Osteoblast (primary cell): Measurements from ENCODE around the gene DCAF11. TPM values are rescaled to one million over a fixed set of nuclear protein-coding genes. Genes with fewer than 3 reads are reported as not detected.

Experiments
- DNase-seq: peaks from one replicate; pipeline ENCODE4 v3.0.0; 2011; ENCODE audit warnings: low spot score, mixed read lengths; ENCODE audit not compliant: insufficient read length; ENCODE audit errors: missing footprints
- H2AFZ ChIP-seq: 2 replicates; pipeline ENCODE4 v1.6.0; 2011; ENCODE audit warnings: mild to moderate bottlenecking, low read length
- H3K27ac ChIP-seq: 2 replicates; pipeline ENCODE4 v1.5.1; 2011; ENCODE audit warnings: mild to moderate bottlenecking, low read depth, low read length, moderate library complexity
- H3K27me3 ChIP-seq: 2 replicates; pipeline ENCODE4 v1.6.0; 2012; ENCODE audit warnings: mild to moderate bottlenecking, control low read depth, inconsistent platforms, low read length, moderate library complexity; ENCODE audit not compliant: insufficient read depth
- H3K36me3 ChIP-seq: 2 replicates; pipeline ENCODE4 v1.5.1; 2011; ENCODE audit warnings: mild to moderate bottlenecking, low read length, control low read depth, moderate library complexity; ENCODE audit not compliant: insufficient read depth
- H3K4me1 ChIP-seq: 2 replicates; pipeline ENCODE4 v1.5.1; 2011; ENCODE audit warnings: mild to moderate bottlenecking, low read length, control low read depth, moderate library complexity; ENCODE audit not compliant: insufficient read depth
- H3K4me2 ChIP-seq: 2 replicates; pipeline ENCODE4 v1.6.0; 2011; ENCODE audit warnings: mild to moderate bottlenecking, low read length; ENCODE audit not compliant: insufficient read depth
- H3K4me3 ChIP-seq: fragments of 200-600 bp; sonication (generic); 3 replicates; pipeline ENCODE4 v1.5.1; 2012; ENCODE audit warnings: mild to moderate bottlenecking, low read length, inconsistent platforms; ENCODE audit not compliant: insufficient read depth
- H3K79me2 ChIP-seq: 2 replicates; pipeline ENCODE4 v1.6.0; 2012; ENCODE audit warnings: mild to moderate bottlenecking, low read length, control low read depth, inconsistent platforms; ENCODE audit not compliant: insufficient read depth
- H3K9me3 ChIP-seq: 2 replicates; pipeline ENCODE4 v1.5.1; 2011; ENCODE audit warnings: low read depth, low read length, control low read depth
- H4K20me1 ChIP-seq: 2 replicates; pipeline ENCODE4 v1.6.0; 2012; ENCODE audit warnings: mild to moderate bottlenecking, low read length, control low read depth; ENCODE audit not compliant: insufficient read depth
- total RNA-seq: library from RNA; depleted of rRNA; stranded (reverse); fragments of >200 nt; gene quantifications from 2 replicates; pipeline ENCODE4 v1.2.3, GENCODE V29; 2012
- TF ChIP-seq, protein P1 (sequence below): IDR thresholded peaks from 2 replicates; pipeline ENCODE4 v1.5.1; 2011; ENCODE audit warnings: mild to moderate bottlenecking, low read depth, low read length, moderate library complexity; ENCODE audit errors: extremely low read depth

The DCAF11 gene
- total RNA-seq, 1 donor = 84.7 TPM

DNA sequence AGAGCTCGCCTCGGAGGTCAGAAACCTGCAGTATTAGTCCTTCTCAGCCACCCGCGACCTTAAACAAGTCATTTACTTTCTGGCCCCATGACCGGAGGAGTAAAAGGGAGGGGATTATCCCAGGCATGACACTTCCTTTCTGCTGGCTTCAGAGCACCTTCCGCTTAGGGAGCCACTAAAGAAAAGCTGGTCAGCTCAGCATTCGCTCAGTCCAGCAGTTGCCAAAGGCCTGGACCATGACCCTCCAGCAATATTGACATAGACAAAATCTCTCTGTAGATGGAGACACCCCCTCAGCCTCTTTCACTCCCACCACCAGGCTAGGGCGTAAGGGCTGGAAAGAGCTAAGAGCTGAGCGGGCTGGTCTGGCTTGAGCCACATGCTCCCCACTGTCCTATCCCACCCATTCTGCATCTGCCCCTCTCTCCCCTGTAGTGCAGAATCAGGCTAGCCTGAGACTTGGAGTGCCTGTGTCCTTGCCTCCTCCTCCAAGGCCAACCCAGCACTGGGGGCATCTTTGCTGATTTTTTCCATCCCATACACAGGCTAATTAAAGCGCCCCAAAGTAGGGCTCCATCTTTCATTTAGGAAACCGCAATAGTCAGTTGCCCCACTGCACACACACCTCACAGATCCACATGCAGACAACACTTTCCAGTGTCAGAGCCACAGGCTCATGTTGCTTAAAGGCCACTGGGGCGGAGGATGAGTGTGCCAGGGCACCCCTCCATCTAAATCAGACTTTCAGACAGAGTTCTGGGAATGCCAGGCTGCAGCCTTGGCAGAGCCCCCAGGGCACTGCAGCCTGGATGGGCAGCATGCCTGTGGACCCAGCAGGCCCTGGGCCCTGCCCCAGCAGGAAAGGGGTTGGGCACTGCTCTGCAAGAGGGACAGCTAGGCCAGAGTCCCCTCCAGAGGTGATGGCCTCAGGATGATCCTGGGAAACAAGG lies 47.2 kb upstream of the DCAF11 start:
- Histone ChIP-seq H4K20me1 (no peaks in the 10 kb centered on the region), H3K4me1 (no peaks in the 10 kb centered on the region), H3K79me2 (no peaks in the 10 kb centered on the region), H3K4me2 (no peak overlapping the region), H3K27me3 (peaks cover 15% of the 10 kb centered on the region), H2AFZ (no peak overlapping the region), H3K36me3 (no peaks in the 10 kb centered on the region), H3K4me3 (no peak overlapping the region), H3K27ac (no peak overlapping the region), H3K9me3 (no peaks in the 10 kb centered on the region)
- TF ChIP-seq, protein P1, sequence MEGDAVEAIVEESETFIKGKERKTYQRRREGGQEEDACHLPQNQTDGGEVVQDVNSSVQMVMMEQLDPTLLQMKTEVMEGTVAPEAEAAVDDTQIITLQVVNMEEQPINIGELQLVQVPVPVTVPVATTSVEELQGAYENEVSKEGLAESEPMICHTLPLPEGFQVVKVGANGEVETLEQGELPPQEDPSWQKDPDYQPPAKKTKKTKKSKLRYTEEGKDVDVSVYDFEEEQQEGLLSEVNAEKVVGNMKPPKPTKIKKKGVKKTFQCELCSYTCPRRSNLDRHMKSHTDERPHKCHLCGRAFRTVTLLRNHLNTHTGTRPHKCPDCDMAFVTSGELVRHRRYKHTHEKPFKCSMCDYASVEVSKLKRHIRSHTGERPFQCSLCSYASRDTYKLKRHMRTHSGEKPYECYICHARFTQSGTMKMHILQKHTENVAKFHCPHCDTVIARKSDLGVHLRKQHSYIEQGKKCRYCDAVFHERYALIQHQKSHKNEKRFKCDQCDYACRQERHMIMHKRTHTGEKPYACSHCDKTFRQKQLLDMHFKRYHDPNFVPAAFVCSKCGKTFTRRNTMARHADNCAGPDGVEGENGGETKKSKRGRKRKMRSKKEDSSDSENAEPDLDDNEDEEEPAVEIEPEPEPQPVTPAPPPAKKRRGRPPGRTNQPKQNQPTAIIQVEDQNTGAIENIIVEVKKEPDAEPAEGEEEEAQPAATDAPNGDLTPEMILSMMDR = no peak
- peak; percentile 65 for DNase-seq

DNA sequence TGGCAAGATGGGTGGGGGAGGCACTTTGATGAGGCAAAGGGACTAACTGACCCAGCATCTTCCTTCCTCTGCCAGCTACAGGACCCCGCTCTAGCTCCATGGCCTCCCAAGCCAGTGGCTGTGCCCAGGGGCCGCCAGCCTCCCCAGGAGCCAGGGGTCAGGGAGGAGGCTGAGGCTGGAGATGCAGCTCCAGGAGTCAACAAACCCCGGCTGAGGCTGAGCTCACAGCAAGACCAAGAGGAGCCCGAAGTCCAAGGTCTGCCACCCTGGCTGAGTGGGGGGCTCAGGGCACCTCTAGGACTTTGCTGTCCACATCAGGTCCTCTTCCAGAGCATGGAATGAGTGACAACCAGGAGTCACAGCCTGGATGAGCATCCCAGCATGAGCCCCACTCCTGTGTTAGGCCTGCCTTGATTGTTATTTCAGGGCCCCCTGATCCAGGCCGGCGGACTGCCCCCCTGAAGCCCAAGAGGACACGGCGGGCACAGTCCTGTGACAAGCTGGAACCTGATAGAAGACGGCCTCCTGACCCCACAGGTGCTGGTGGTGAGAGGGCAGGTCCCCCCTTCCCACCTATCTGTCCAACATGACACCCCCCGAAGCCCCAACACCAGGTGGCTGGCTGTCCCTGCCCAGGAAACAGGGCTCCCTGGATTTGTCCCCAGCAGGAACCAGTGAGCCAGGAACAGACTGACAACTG lies 45.7 kb upstream of the DCAF11 start:
- H3K27me3 ChIP-seq = peaks cover 19% of the 10 kb centered on the region
- H3K27ac ChIP-seq = no peak overlapping the region

DNA sequence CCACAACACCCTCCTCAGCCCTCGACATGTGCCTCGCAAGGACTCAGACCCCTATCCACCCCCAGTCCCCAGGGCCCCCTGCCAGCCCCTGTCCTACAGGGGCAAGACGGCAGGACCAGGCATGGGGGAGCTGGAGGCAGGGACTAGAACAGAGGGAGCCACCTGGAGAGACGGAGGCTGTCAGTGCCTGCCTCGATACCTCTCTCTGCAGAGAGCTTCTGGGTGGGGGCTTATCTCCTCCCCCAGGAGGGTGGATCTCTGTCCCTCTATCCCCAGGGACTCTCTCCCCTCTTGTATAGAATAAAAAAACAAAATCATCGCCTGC lies 45.2 kb upstream of the DCAF11 start:
- peaks cover 19% of the 10 kb centered on the region for H3K27me3 ChIP-seq
- H3K4me3 ChIP-seq = no peak overlapping the region
- DNase-seq = peak; percentile 72
- H3K27ac ChIP-seq = no peak overlapping the region
- H4K20me1 ChIP-seq = no peaks in the 10 kb centered on the region
- no peaks in the 10 kb centered on the region for H3K79me2 ChIP-seq
- no peaks in the 10 kb centered on the region for H3K36me3 ChIP-seq
- no peaks in the 10 kb centered on the region for H3K9me3 ChIP-seq
- no peak overlapping the region for H2AFZ ChIP-seq
- no peaks in the 10 kb centered on the region for H3K4me1 ChIP-seq
- TF ChIP-seq, protein P1 = no peak
- H3K4me2 ChIP-seq = no peak overlapping the region

More for the DNA sequence above, 45.7 kb upstream of the DCAF11 start:
- no peaks in the 10 kb centered on the region for H3K4me1 ChIP-seq
- TF ChIP-seq, protein P1 = no peak
- H2AFZ ChIP-seq = no peak overlapping the region
- no peak overlapping the region for H3K4me2 ChIP-seq
- H3K79me2 ChIP-seq = no peaks in the 10 kb centered on the region
- H3K36me3 ChIP-seq = no peaks in the 10 kb centered on the region
- H3K9me3 ChIP-seq = no peaks in the 10 kb centered on the region
- peak; percentile 77 for DNase-seq
- H3K4me3 ChIP-seq = no peak overlapping the region
- H4K20me1 ChIP-seq = no peaks in the 10 kb centered on the region
